Heart right ventricle (tissue), 16 donors: ENCODE measurements around the gene CYP4A22. TPM values are rescaled to one million over a fixed set of nuclear protein-coding genes. Genes with fewer than 3 reads are reported as not detected.

Source experiments
- ATAC-seq, 8 donors: fragments of 200-7000 bp; cut with Tn5 transposase; one replicate each; pipeline ENCODE4 v1.9.1; 2020; ENCODE audit warnings: mild to moderate bottlenecking in 8 of 8, moderate library complexity in 8 of 8, moderate number of reproducible peaks in 1 of 8
- DNase-seq, 2 donors: peaks; one replicate each; pipeline ENCODE4 v3.0.0-alpha.2; 2020
- H3K27ac ChIP-seq, 10 donors: fragments of 200-600 bp; sonication (generic) in 2 of 10; one replicate each; pipeline versions ENCODE4 v1.5.0 to v1.8.0; 2020 to 2022; ENCODE audit warnings: mild to moderate bottlenecking in 3 of 10
- H3K27me3 ChIP-seq, 7 donors: fragments of 200-600 bp; one replicate each; pipeline ENCODE4 v1.8.0; 2021 to 2022; ENCODE audit warnings: mild to moderate bottlenecking in 2 of 7
- H3K36me3 ChIP-seq, 9 donors: fragments of 200-600 bp; sonication (generic) in 1 of 9; one replicate each; pipeline versions ENCODE4 v1.5.0 to v1.8.0; 2020 to 2022; ENCODE audit warnings: mild to moderate bottlenecking in 2 of 9
- H3K4me1 ChIP-seq, 9 donors: fragments of 200-600 bp; sonication (generic) in 1 of 9; one replicate each; pipeline versions ENCODE4 v1.5.0 to v1.8.0; 2020 to 2022; ENCODE audit warnings: mild to moderate bottlenecking in 4 of 9
- H3K4me3 ChIP-seq, 10 donors: fragments of 200-600 bp; sonication (generic) in 2 of 10; one replicate each; pipeline versions ENCODE4 v1.5.0 to v1.8.0; 2020 to 2022; ENCODE audit warnings: mild to moderate bottlenecking in 7 of 10, moderate library complexity in 2 of 10
- H3K9me3 ChIP-seq, 11 donors: fragments of 200-600 bp in 10 of 11; sonication (generic) in 2 of 11; one replicate each; pipeline versions ENCODE4 v1.5.0 to v1.8.0; 2013 to 2022; ENCODE audit warnings: mild to moderate bottlenecking in 2 of 11, control low read depth in 1 of 11, moderate library complexity in 1 of 11
- WGBS, 2 donors: extraction: QIAGEN DNeasy Blood & Tissue Kit; methylation state at CpG; one replicate each; pipeline ENCODE4 v1.1.7; 2013; ENCODE audit warnings: inconsistent platforms in 1 of 2; 5-methylcytosine and 5-hydroxymethylcytosine counted together
- intact Hi-C, 10 donors: fragments of 100-400 bp; cut with DNase I; formaldehyde crosslinking; loops; one replicate each; pipeline versions ENCODE4 v1.11.1 to v1.14.2; 2022
- polyA plus RNA-seq, 2 donors: library from polyadenylated mRNA; stranded (reverse); fragments of 200-250 nt; gene quantifications; one replicate each; pipeline ENCODE4 v1.2.3, GENCODE V29; 2013
- total RNA-seq, 10 donors: library from RNA; stranded (reverse); fragmentation: NEBNext Ultra II Directional in 3 of 10; extraction: Animal tissue kit (Norgen Biotek cat#: 25700) in 3 of 10; gene quantifications; one replicate each; pipeline versions ENCODE4 v1.2.1 to v1.2.4, GENCODE V29; 2021 to 2023
- TF ChIP-seq, protein P1 (sequence below), 9 donors: fragments of 200-600 bp; sonication (generic) in 2 of 9; IDR thresholded peaks; one replicate each; pipeline versions ENCODE4 v1.5.0 to v1.8.0; 2021 to 2022; ENCODE audit warnings: antibody characterized with exemption in 9 of 9, mild to moderate bottlenecking in 5 of 9, moderate library complexity in 1 of 9
- donor health status: Arrhythmogenic right ventricular cardiomyopathy.
- donor health status: ischemic (EF 13 %, LVEDD 7.1; RV severe dilation, severe dysfunction).
- donor health status: healthy with polysubstance abuse.
- donor health status: DM: no; HTN: yes; CAD: no.
- donor health status: DM: no; HTN: no; CAD: no.
- donor health status: ischemic (EF 25% LVEDD 6.9; RV normal size, moderate dysfunction).
- donor health status: ischemic (EF 25% LVEDD 5.7; RV mildly dilated, moderate dysfunction).
- donor health status: healthy.
- donor health status: DM: yes; HTN: yes; CAD: no.
- donor health status: Ischemic cardiomyopathy.
- donor health status: ischemic (EF 35%, LVEDD 5.7; RV mildly dilated, moderate dysfunction).
- donor health status: nonischemic (EF 11% LVEDD 7.7; RV severe dilation, severe dysfunction).
- donor health status: DM: yes; HTN: yes; CAD: no.
- donor health status: PGD.
- donor health status: ischemic (EF 29% LVEDD 5.4; RV normal size, mild dysfunction).
- donor health status: nonischemic (EF 23%, LVEDD 6.1; RV moderate dilation, normal function).

The CYP4A22 gene
- total and polyA plus RNA-seq, 12 donors: not detected

DNA sequence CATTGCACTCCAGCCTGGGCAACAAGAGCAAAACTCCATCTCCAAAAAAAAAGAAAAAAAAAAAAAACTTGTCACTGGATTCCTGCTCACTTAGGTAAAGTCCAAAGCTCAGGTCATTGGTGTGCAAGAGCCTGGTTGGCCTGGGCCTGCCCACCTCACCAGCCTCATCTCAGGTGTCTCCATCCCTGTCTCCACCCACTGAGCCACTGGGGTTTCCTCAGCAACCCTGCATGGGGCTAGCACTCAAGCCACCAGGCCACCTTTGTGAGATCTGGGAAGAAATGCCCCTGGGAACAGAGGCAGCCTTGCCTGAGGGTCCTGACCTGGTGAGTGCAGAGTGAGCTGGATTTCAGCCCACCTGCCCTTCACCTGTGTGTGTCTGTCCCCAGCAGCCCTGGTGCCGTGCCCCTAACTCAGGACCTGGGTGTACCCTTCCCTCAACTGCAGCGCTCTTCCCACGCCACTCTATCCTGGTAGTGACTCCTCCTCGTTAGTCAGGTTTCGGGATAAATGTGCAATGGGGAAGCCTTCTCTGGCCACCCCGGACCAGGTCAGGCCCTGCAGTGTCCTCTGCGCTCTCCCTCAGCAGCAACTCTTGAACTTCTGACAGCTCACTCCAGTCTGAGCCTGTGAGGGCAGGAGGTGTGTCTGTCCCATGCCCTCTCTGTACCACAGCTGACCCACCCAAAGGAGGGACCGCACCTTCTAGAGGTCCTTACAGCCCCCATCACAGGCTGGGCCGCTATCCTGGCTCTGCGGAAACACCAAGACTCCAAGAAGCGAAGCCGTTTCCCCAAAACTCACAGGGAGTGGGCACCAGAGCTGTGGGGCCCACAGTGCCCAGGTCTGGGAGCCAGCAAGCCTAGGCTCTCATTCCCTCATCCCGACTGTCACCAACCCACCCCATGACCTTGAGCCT lies 49.3 kb downstream of the CYP4A22 start:
- DNase-seq: no peak
- intact Hi-C loops: loop anchor here in 4 of 10 donors (10.0 kb wide), 3 partner anchors 228 to 538 kb away; partner anchors contain the start of gene FOXE3 (in 1 of the 4)
- Histone ChIP-seq H3K4me1 (peaks cover 0 to 15% (median 11%) of the 10 kb centered on the region in 9 donors), H3K36me3 (no peaks in the 10 kb centered on the region), H3K27ac (no peak overlapping the region), H3K27me3 (peaks cover 0 to 18% (median 6%) of the 10 kb centered on the region in 7 donors), H3K9me3 (no peaks in the 10 kb centered on the region), H3K4me3 (no peak overlapping the region)
- WGBS, 2 donors: 94 to 95% methylated on average over 13 of the region's 13 CpGs
- ATAC-seq: no peak
- TF ChIP-seq, protein P1, sequence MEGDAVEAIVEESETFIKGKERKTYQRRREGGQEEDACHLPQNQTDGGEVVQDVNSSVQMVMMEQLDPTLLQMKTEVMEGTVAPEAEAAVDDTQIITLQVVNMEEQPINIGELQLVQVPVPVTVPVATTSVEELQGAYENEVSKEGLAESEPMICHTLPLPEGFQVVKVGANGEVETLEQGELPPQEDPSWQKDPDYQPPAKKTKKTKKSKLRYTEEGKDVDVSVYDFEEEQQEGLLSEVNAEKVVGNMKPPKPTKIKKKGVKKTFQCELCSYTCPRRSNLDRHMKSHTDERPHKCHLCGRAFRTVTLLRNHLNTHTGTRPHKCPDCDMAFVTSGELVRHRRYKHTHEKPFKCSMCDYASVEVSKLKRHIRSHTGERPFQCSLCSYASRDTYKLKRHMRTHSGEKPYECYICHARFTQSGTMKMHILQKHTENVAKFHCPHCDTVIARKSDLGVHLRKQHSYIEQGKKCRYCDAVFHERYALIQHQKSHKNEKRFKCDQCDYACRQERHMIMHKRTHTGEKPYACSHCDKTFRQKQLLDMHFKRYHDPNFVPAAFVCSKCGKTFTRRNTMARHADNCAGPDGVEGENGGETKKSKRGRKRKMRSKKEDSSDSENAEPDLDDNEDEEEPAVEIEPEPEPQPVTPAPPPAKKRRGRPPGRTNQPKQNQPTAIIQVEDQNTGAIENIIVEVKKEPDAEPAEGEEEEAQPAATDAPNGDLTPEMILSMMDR (IDR thresholded peaks at IDR 0.05): no peak

DNA sequence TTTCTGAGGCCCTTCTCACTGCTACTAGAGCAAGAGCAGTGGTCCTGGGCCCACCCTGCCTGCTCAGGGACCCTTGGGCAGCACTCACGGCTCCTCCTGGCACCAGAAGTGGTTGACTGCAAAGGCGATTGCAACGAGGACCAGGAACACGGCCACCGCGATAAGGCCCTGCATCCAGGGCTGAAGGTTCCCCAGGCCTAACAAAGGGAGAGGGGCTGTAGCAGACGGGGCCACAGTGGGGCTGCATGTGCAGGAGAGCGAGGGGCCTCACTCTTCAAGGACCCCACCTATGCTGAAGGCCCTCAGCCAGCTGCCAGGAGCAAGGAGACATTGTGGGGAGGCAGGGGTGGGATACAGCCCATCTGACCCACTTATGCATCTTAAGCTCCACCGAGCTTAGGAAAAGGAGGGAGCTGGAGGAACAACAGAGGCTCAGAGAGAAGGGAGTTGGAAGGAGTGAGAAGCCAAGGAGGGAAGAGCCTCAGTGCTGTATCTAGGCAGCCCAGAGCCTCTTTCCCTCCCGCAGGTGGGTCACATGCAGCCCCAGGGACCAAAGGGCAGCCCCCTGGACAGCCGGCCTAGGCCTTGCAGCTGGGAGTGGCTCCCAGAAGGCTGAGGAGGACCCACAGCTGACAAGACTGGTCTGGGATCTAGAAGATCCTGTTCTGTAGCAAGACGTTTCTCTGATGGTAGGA lies 50.1 kb downstream of the CYP4A22 start:
- ATAC-seq (no peak), DNase-seq (no peak)
- intact Hi-C loops: loop anchor here in 4 of 10 donors (10.0 kb wide), 3 partner anchors 227 to 537 kb away; partner anchors contain the start of gene FOXE3 (in 1 of the 4)
- no peaks in the 10 kb centered on the region for H3K9me3 ChIP-seq
- TF ChIP-seq, protein P1 (IDR thresholded peaks at IDR 0.05): no peak
- H3K4me3 ChIP-seq: no peak overlapping the region
- no peak overlapping the region for H3K27ac ChIP-seq
- peaks cover 0 to 16% (median 13%) of the 10 kb centered on the region in 9 donors for H3K4me1 ChIP-seq
- 82 to 90% methylated on average over 12 of the region's 12 CpGs for WGBS, 2 donors
- H3K36me3 ChIP-seq: no peaks in the 10 kb centered on the region
- H3K27me3 ChIP-seq: peaks cover 0 to 19% (median 0%) of the 10 kb centered on the region in 7 donors

DNA sequence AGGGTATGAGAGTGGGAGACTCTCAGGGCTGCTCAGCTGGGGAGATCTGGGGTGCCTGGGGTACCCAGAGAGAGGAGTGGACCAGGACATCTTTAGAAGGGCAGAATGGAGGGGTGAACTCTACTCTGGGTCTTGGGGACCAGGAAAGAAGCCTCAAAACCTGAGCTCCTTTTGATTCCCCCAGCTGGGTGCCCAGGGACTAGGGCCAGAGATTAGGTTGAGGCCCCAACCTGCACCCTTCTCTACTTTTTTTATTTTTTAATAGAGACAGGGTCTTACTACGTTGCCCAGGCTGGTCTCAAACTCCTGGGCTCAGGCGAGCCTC lies 50.6 kb downstream of the CYP4A22 start:
- WGBS, 2 donors: 88 to 92% methylated on average over 2 of the region's 2 CpGs
- peaks cover 2 to 21% (median 18%) of the 10 kb centered on the region in 9 donors for H3K4me1 ChIP-seq
- TF ChIP-seq, protein P1 (IDR thresholded peaks at IDR 0.05): no peak
- H3K27ac ChIP-seq: no peak overlapping the region
- H3K36me3 ChIP-seq: no peaks in the 10 kb centered on the region
- peaks cover 0 to 21% (median 0%) of the 10 kb centered on the region in 7 donors for H3K27me3 ChIP-seq
- intact Hi-C loops: loop anchor here in 4 of 10 donors (10.0 kb wide), 3 partner anchors 227 to 537 kb away; partner anchors contain the start of gene FOXE3 (in 1 of the 4)
- no peak for ATAC-seq
- no peak for DNase-seq
- no peak overlapping the region for H3K4me3 ChIP-seq
- no peaks in the 10 kb centered on the region for H3K9me3 ChIP-seq
